ENCODE data around the gene GALNT10. TPM values are rescaled to one million over a fixed set of nuclear protein-coding genes. Genes with fewer than 3 reads are reported as not detected.
A peak's percentile ranks its signal among the peaks of the same experiment; 100 is the strongest.

The GALNT10 gene
- total RNA-seq, 1 donor = 13.5 TPM

DNA sequence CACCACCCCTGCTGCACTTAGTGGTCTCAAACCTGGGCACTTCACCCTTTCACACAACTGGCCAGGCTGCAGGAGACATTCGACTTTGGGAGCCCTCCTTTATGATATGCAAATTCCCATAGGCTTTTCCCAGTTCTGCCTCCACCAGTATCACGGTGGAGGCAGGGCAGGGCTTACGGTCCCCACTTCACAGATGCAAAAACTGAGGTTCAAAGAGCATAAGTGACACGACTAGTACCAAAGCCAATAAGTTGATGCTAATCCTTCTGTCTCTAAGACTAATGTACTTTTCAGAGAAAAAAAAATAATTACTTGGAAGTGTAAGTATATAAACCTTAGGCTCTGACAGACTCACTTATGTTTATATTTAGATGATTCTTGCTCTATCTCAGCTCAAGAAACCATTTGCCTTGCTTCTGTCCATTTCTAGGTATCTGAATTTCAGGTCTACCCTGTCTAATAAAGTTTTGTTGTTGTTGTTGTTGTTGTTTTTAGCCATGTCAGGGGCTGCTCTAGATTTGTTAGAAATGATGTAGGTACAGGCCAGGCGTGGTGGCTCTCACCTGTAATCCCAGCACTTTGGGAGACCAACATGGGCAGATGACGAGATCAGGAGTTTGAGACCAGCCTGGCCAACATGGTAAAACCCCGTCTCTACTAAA is 10.7 kb downstream of the GALNT10 start:
- no peak for DNase-seq (ENCODE audit: low read depth in 2 of 3, low spot score in 2 of 3)

DNA sequence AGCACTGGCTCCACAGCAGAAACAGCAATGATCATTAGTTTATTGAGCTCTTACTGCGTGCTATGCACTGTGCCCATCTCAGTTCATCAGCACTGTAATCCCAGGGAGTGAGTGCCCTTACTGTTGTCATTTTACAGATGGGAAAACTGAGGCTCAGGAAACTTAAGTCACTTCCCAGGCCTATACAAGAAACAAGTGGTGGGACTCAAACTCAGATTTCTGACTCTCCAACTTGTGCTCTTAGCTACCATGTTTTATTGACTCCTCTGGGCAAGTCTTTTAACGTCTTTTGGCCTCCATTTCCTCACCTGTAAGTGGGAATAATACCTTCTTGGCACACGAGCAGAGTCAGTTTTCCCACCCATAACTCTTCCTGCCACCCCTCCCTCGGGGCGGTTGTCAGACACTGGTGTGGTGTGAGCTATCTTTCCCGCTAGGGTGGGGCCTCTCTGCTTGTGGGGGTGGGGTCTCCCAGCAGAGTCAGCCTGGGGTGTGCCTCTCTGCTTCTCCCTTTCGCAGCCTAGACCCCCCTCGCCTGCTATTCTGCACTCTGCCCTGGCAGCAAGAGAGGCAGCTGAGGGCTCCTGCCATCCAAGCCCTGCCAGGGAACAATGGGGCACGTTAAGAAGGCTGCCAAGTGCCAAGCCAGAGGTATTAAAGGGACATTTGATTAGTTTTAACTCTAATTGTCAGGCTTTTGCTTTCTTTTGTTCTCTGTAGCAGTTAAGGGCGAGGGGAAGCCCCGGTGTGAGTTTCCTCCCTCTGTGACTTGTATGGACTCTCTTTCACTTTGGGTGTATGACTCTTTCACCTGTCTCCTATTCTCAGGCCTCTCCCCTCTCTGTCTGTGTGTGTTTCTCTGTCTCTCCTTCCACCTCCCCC is 12.1 kb downstream of the GALNT10 start:
- DNase-seq (ENCODE audit: low read depth in 2 of 3, low spot score in 2 of 3) = peak in 2 of 3 donors; percentile 38 to 51

DNA sequence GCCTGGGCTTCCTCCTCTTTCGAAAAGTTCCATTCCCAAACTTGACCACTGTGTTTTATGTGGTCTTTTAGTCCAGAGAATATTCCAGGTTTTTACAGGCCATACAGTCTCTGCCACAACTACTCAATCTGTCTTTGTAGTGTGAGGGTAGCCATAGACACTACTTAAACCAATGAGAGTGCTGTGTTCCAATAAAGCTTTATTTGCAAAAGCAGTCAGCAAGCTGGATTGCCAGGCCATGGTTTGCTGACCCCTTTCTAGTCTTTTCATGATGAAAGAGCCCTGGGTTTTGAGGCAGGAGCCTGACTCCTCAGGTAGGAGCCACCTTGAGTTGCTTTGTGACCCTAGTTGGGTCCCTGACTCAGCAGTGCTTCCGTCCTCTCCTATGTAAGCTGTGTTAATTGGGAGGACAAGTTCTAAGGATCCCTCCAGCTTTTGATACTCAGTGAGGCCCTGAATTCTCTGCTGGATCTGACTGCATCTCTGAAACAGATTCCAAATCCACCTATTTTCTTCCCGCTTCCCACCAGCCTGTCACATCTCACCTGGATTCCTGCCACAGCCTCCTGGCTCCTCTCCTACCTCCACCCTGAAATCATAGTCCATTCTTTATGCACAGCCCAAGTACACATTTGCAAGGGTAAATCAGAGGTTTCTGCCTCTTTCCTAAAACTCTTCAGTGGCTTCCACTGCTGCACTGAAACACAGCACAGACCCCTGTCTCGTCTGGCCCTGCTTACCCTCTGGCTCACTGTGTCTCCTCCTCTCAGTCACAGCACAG is 13.5 kb downstream of the GALNT10 start:
- DNase-seq (ENCODE audit: low read depth in 2 of 3, low spot score in 2 of 3) = no peak

DNA sequence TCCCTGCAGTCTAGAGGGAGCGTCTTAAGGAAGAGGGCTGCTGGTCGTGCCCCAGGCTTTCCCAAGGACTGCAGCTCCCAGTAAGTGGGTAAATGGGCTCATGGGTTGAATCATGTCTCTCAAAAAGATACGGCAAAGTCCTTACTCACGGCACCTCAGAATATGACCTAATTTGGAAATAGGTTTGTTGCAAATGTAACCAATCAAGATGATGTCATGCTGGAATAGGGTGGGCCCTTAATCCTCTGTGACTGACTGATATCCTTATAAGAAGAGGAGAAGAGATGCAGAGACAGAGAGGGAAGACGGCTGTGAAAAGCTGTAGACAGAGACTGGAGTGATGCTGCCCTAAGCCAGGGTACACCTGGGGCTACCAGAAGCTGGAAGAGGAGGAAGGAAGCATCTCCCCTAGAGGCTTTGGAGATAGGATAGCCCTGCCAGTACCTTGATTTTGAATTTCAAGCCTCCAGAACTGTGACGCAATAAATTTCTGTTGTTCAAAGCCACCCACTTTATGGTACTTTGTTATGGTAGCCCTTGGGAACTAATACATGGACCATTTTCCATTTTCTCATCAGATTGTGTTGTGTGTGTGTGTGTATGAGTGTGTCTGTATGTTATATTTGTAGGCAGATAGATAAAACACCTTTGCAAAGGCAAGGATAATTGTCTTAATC is 15.0 kb downstream of the GALNT10 start:
- no peak for DNase-seq (ENCODE audit: low read depth in 2 of 3, low spot score in 2 of 3)

DNA sequence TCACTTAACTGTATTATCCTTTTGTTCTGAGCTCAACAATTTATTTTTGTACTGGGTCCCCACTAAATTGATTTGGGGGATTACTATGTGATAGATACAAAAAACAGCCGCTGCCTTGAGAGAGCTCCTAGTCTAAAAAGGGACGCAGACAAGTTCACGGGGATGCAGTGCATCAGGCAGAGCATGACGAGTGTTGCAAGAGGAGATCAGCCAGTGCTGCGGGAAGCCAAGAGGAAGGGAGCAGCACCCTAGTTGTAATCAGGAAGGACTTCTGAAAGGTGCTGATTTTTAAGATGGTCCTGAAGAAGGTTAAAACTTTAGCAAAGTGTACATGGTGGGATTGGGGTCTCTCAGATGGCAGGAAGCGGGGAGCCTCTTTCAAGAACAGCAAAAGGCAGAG is 15.8 kb downstream of the GALNT10 start:
- no peak for DNase-seq (ENCODE audit: low read depth in 2 of 3, low spot score in 2 of 3)

DNA sequence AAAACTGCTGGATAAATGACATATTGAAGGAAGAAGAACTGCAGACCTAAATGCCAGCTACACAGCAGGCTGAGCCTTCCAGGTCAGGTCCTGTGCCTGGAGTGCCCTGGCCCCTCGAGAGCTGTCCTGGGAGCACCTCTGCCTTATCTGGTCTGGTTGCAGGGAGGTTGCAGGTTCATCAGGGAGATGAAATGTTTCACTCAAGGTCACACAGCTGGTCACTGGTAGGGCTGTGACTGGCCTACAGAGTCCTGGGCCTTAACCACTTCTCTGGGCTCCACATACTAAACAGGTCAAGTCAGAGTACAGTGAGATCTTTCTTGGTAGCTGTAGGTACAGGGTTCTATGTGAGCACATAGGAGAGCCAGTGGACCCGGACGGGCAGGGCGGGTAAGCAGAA is 16.7 kb downstream of the GALNT10 start:
- DNase-seq (ENCODE audit: low read depth in 2 of 3, low spot score in 2 of 3) = no peak

DNA sequence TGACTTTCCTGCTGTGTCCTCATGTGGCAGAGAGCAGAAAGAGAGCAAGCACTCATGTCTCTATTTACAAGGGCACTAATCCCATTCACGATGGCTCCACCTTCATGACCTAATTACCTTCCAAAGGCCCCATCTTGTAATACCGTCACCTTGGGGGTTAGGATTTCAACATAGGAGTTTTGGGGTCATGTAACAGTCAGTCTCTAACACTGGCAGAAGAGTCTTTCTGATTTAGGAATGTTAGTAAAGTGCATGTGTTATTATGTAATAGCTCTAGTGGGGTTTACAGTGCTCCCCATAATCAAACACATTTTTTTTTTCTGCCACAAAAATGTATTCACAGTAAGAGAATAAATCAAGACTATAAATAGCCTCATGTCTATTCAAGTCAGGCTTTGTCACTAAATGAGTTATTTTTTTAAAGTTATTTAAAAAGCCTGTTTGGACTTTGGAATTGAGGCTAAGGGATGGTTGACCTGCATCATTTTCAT is 19.1 kb downstream of the GALNT10 start:
- no peak for DNase-seq (ENCODE audit: low read depth in 2 of 3, low spot score in 2 of 3)

DNA sequence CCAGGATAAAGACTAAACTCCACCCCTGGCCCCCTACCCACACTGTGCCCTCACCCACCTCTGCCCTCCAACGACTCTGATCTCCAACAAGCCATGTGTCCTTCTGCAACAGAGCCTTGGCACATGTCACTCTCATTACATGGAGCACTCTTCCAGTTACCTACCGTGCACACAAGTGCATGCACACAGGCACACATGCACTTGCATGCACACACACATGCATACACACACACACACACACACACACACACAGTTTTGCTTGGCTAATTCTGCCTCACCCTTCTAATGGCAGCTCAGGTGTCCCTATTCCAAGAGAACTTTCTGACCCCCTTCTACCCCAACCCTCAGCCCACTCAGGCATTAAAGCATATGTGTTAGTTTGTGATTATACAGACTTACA is 19.6 kb downstream of the GALNT10 start:
- DNase-seq (ENCODE audit: low read depth in 2 of 3, low spot score in 2 of 3) = no peak

DNA sequence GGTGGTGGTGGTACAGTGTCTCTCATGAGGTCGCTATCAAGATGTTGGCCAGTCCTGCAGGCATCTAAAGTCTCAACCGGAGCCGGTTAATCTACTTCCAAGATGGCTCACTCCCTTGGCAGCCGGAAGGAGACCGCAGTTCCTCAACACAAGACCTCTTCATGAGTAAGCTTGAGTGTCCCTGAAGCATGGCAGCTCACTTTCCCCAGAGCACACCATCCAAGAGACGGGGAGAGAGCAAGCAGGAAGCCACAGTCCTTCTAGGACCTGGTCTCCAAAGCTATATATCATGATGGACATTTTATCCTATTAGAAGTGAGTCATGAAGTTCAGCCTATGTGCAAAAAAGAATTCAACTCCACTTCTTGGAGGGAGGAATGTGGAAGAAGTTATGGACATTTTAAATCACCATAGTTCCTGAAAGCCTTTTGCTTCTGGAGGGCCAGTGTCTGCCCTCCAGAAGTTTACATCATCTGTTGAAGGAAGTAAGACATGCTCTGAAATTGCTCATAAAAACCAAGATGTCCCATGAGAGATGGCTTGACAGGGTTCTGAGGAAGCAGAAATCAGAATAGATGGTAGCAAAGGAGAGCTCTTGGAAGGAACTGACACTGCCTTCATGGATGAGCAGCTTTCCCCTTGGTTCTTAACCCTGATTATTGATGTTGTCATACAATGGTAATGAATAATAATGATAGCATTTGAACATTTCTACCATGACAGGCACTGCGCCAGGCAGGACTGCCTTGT is 21.3 kb downstream of the GALNT10 start:
- DNase-seq (ENCODE audit: low read depth in 2 of 3, low spot score in 2 of 3) = no peak

DNA sequence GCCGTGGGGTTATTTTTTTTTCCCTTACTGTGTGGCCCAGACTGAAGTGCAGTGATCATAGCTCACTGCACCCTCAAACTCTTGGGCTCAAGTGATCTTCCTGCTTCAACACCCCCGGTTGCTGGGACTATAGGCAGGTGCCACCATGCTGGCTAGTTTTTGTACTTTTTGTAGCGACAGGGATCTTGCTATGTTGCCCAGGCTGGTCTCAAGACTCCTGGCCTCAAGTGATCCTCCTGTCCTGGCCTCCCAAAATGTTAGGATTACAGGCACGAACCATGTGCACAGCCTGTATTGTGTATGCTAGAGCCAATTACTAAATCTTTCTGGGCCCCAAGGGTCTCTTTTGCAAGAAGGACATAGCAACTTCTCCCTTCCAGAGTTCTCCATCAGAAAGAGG is 23.1 kb downstream of the GALNT10 start:
- DNase-seq (ENCODE audit: low read depth in 2 of 3, low spot score in 2 of 3) = no peak

DNA sequence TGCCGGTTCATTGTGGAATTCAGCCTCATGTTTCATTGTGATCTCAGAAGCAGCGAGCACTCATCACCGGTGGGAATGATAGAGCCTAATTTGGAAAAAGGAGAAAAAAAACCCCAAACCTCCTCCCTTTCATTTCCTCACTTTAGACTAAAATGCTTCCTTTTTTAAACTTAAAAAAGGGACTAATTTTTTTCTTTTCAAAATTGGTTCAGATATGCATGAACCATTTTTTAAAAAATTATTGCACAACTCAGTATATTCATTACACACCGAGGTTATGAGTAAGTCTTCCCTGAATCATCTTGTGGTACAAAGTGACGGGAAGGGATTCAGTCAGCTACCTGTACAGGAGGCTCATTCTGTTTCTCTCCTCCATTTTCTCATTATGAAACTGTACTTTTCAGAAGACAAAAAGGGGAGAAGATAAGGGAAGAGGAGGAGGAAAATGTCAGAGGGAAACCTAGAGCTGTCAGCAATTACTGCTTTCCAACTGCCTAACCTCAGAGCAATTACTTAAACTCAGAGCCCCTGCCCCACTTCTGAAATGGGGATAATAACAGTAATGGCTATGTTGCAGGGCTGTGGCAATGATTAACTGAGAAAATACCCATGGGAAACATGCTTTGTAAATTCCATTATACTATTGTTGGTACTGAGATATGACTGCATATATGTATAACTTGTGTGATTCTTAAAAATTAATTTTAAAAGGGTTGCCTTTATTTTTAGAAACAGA is 24.0 kb downstream of the GALNT10 start:
- DNase-seq (ENCODE audit: low read depth in 2 of 3, low spot score in 2 of 3) = no peak

DNA sequence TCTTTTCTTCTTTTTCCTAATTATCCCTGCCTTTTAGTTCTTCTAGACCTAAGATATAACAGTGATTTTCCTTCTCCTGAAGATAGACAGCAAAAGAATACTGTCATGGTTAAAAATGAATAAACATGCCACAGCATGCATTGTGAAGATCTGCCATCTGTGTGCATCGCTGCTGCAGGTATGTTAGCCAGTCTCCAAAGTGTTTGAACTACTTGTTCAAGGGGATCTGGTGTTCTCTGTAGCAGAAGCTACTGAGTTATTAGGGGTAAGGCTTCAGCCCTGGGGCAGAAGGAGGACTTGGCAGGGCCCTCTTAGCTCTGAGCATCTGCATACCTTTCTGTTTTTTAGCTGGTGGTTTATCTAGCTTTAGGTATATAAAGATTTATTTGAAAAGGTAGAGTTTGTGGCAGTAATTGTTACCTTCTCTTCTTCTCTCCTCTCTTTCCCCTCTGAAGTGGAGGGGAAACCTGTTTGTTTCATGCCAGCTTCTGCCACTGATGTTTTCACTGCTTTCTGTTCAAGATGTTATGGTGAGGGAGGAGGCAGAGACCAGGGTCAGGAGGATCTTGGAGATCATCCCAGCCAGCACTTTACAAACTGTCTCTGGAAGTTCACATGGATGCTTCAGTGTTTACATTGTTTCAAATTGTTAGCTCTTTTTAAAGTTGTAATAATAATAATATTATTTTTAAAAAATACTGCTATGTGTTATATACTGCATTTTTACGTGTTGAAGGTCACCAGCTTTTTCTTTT is 25.2 kb downstream of the GALNT10 start:
- no peak for DNase-seq (ENCODE audit: low read depth in 2 of 3, low spot score in 2 of 3)

DNA sequence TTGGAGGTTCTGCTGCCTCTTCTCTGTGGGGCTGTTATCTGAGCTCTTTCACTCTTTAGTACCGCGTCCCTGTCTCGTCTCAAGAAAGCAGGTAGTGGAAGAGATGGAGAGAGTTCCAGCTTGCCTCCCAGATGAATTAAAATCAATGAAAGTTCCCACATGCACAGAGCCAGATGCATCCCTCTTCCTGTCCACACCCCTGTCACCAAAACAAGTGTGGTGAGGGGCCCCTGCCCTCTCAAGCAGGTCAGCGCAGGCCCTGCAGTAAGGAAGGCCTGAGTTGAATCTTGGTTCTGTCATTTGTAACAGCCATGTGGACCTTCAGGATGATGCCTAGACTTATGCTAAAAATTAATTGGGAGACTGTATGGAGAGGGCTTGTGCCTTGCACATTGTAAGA is 26.9 kb downstream of the GALNT10 start:
- DNase-seq (ENCODE audit: low read depth in 2 of 3, low spot score in 2 of 3) = no peak

DNA sequence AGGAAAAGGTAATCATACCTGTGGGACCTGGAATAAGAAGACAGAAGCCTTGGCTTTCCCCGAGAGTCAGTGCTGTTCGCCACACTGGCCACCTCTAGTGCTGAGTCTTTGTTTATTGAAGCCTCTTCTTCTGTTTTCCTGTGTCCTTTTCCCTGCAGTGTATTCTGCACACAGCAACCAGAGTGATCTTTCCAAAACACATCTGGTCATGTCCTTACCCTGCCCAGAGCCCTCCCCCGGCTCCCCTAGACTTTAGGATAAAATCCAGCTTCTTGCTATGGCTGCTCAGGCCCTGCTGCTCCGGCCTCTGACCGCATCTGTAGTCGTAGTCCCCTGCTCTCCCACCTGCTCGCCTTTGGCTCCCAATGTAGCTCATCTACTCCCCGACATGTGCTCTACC is 28.3 kb downstream of the GALNT10 start:
- no peak for DNase-seq (ENCODE audit: low read depth in 2 of 3, low spot score in 2 of 3)

DNA sequence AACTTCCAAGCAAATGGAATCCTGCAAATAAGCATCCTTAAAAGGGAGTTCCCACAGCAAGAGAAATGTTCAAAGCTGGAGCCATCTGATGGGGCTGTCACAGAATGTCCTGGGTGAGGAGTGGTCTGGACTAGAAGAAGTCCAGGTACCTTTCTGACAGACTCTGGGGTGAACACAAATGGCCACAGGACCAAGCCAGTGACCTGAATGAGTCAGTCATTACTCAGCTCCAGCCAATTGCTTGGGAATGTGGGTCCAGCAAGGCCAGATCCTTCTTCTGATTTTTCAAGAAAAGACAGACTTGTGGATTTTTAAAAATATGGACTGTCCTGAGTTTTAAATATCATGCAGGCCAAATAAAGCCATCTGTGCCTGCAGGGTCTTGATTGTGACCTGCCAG is 30.1 kb downstream of the GALNT10 start:
- no peak for DNase-seq (ENCODE audit: low read depth in 2 of 3, low spot score in 2 of 3)

DNA sequence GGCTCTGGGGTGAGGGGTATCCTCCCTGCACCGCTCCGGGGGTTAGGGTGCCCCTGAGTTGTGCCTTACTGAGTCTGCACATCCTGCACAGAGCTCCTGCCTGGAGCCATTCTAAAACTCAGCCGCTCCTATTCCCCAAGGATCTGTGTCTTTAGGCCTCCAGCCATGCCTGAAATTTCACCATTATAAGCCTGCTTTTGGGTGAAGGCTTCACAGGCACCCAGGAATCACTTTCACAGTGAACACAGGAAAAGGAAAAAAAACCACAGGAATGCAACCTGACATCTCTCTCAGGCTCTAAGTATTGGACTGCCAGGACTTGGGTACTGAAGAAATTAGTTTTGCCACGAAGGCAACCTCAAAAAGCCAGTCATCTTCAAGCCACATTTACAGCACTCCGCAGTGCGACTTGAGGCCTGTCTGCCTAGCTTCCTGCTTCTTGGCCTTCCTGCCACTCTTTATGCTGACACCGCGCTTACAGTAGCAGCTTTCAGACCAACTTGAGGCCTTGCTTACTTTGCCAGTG is 30.9 kb downstream of the GALNT10 start:
- peak in 2 of 3 donors; percentile 61 to 83 for DNase-seq (ENCODE audit: low read depth in 2 of 3, low spot score in 2 of 3)

DNA sequence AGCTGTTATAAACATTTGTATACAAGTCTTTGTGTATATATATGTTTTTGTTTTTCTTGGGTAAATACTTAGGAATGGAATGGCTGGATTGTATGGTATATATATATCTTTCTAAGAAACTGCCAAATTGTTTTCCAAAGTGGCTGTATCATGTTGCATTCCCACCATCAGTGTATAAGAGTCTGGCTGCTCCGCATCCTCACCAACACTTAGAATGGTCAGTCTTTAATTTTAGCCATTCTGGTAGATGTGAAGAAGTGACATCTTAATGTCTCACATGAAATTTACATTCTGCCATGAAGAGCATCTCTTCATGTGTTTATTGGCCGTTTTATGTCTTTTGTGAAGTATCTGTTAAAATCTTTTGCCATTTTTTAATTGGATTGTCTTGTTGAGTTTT is 31.9 kb downstream of the GALNT10 start:
- DNase-seq (ENCODE audit: low read depth in 2 of 3, low spot score in 2 of 3) = no peak

DNA sequence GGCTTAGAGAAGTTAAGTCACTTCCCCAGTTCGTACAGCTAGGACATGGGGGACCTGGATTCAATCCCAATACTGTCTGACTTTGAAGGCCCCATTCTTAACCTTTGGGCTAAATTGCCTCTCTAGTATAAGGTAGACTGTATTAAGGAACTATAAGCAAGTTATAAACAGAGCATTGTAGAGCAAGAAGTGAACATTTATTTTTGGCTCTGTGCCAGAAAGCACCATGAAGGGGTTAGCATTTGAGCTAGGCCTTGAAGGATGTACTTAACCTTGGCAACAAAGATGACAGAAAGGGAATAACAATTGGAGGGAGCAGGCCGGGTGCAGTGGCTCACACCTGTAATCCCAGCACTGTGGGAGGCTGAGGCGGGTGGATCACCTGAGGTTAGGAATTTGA is 32.8 kb downstream of the GALNT10 start:
- no peak for DNase-seq (ENCODE audit: low read depth in 2 of 3, low spot score in 2 of 3)
